WTC11 (cell line): Measurements from ENCODE around the gene ZSWIM6. TPM values are rescaled to one million over a fixed set of nuclear protein-coding genes. Genes with fewer than 3 reads are reported as not detected.

Source experiments
- ATAC-seq: fragments of 200-7000 bp; cut with Tn5 transposase; 2 replicates; pipeline ENCODE4 v1.10.0; 2021; ENCODE audit warnings: mild to moderate bottlenecking, moderate library complexity
- CTCF ChIA-PET: fragments of 300-600 bp; sonication (Branson Sonifier 250); formaldehyde crosslinking; loops from one replicate; lab custom pipeline; 2021; ENCODE audit warnings: antibody characterized with exemption; lab: Charles Lee
- POLR2A ChIA-PET: fragments of 350-600 bp; sonication (Branson Sonifier 250); formaldehyde crosslinking; loops from one replicate; lab custom pipeline; 2021; ENCODE audit warnings: antibody characterized with exemption; lab: Charles Lee
- DNase-seq: peaks from one replicate; pipeline ENCODE4 v3.0.0; 2021; ENCODE audit warnings: low spot score
- H3K27ac Mint-ChIP-seq: 2 replicates; pipeline ENCODE4 v1.8.0; 2021; ENCODE audit warnings: mixed read lengths
- H3K27me3 Mint-ChIP-seq: 2 replicates; pipeline ENCODE4 v1.8.0; 2021; ENCODE audit warnings: low read depth, mild to moderate bottlenecking, moderate library complexity, mixed read lengths
- H3K36me3 Mint-ChIP-seq: 2 replicates; pipeline ENCODE4 v1.8.0; 2021; ENCODE audit warnings: mixed read lengths
- H3K4me1 Mint-ChIP-seq: 2 replicates; pipeline ENCODE4 v1.8.0; 2022; ENCODE audit warnings: mixed read lengths
- H3K4me3 Mint-ChIP-seq: 2 replicates; pipeline ENCODE4 v1.8.0; 2021; ENCODE audit warnings: mild to moderate bottlenecking, moderate library complexity, mixed read lengths
- H3K9me3 Mint-ChIP-seq: 2 replicates; pipeline ENCODE4 v1.8.0; 2021; ENCODE audit warnings: mixed read lengths
- E2F4 ChIP-seq: sonication (generic); formaldehyde crosslinking; IDR thresholded peaks from 2 replicates; pipeline ENCODE4 v1.8.1; 2022; ENCODE audit warnings: low read depth, mild to moderate bottlenecking, moderate library complexity, missing genetic modification reagents, borderline replicate concordance
- EMX1 ChIP-seq: fragments of 250-450 bp; sonication (Bioruptor Pico); IDR thresholded peaks from 2 replicates; pipeline ENCODE4 v1.8.0; 2021; ENCODE audit warnings: mild to moderate bottlenecking
- GRHL2 ChIP-seq: fragments of 250-450 bp; sonication (Bioruptor Pico); IDR thresholded peaks from 2 replicates; pipeline ENCODE4 v1.8.0; 2022; ENCODE audit warnings: mild to moderate bottlenecking, moderate library complexity; ENCODE audit not compliant: insufficient replicate concordance, severe bottlenecking
- IRF2 ChIP-seq: sonication (generic); formaldehyde crosslinking; IDR thresholded peaks from 2 replicates; pipeline ENCODE4 v1.8.0; 2022; ENCODE audit warnings: low read depth, missing genetic modification reagents, borderline replicate concordance
- JAZF1 ChIP-seq: fragments of 250-450 bp; sonication (Bioruptor Pico); IDR thresholded peaks from 2 replicates; pipeline ENCODE4 v1.9.0; 2021; ENCODE audit warnings: moderate library complexity, mild to moderate bottlenecking, inconsistent platforms
- NFATC4 ChIP-seq: fragments of 250-450 bp; sonication (Bioruptor Pico); IDR thresholded peaks from 2 replicates; pipeline ENCODE4 v1.9.0; 2021; ENCODE audit warnings: mild to moderate bottlenecking
- NFYB ChIP-seq: sonication (generic); formaldehyde crosslinking; conservative IDR thresholded peaks from 2 replicates; pipeline ENCODE4 v1.8.0; 2022; ENCODE audit warnings: low read depth, missing genetic modification reagents
- PRRX2 ChIP-seq: fragments of 250-450 bp; sonication (Bioruptor Pico); IDR thresholded peaks from 2 replicates; pipeline ENCODE4 v1.8.0; 2021; ENCODE audit warnings: mild to moderate bottlenecking
- SMAD3 ChIP-seq: sonication (generic); formaldehyde crosslinking; IDR thresholded peaks from 2 replicates; pipeline ENCODE4 v1.8.0; 2022; ENCODE audit warnings: missing genetic modification reagents, mild to moderate bottlenecking, borderline replicate concordance
- SOX15 ChIP-seq: fragments of 250-450 bp; sonication (Bioruptor Pico); IDR thresholded peaks from 2 replicates; pipeline ENCODE4 v1.9.0; 2021; ENCODE audit warnings: mild to moderate bottlenecking
- TEAD1 ChIP-seq: sonication (generic); formaldehyde crosslinking; IDR thresholded peaks from 2 replicates; pipeline ENCODE4 v1.8.0; 2022; ENCODE audit warnings: mild to moderate bottlenecking, missing genetic modification reagents
- ZNF121 ChIP-seq: sonication (generic); formaldehyde crosslinking; IDR thresholded peaks from 2 replicates; pipeline ENCODE4 v1.8.0; 2023; ENCODE audit warnings: missing genetic modification reagents
- ZNF219 ChIP-seq: sonication (generic); formaldehyde crosslinking; IDR thresholded peaks from 2 replicates; pipeline ENCODE4 v1.8.0; 2023; ENCODE audit warnings: missing genetic modification reagents, mild to moderate bottlenecking, borderline replicate concordance
- ZNF232 ChIP-seq: sonication (generic); formaldehyde crosslinking; IDR thresholded peaks from 2 replicates; pipeline ENCODE4 v1.8.0; 2022; ENCODE audit warnings: mild to moderate bottlenecking, missing genetic modification reagents
- ZNF281 ChIP-seq: sonication (generic); formaldehyde crosslinking; IDR thresholded peaks from 2 replicates; pipeline ENCODE4 v1.8.0; 2023; ENCODE audit warnings: mild to moderate bottlenecking, missing genetic modification reagents
- ZNF416 ChIP-seq: fragments of 250-450 bp; sonication (Bioruptor Pico); IDR thresholded peaks from 2 replicates; pipeline ENCODE4 v1.9.0; 2021; ENCODE audit warnings: mild to moderate bottlenecking, inconsistent platforms
- ZNF423 ChIP-seq: fragments of 250-450 bp; sonication (Bioruptor Pico); IDR thresholded peaks from 2 replicates; pipeline ENCODE4 v2.1.2; 2022; ENCODE audit warnings: mild to moderate bottlenecking, moderate library complexity
- ZSCAN18 ChIP-seq: fragments of 250-450 bp; sonication (Bioruptor Pico); IDR thresholded peaks from 2 replicates; pipeline ENCODE4 v2.1.2; 2022; ENCODE audit warnings: mild to moderate bottlenecking, moderate library complexity
- total RNA-seq: library from RNA; stranded (reverse); gene quantifications from 3 replicates; pipeline ENCODE4 v1.2.3, GENCODE V29; 2021
- TF ChIP-seq, protein P1 (sequence below): sonication (generic); formaldehyde crosslinking; IDR thresholded peaks from 2 replicates; pipeline ENCODE4 v1.8.1; 2023; ENCODE audit warnings: mild to moderate bottlenecking, missing genetic modification reagents, borderline replicate concordance

Gene ZSWIM6
- total RNA-seq, 1 experiment from 2014 or later = 12.5 TPM

DNA sequence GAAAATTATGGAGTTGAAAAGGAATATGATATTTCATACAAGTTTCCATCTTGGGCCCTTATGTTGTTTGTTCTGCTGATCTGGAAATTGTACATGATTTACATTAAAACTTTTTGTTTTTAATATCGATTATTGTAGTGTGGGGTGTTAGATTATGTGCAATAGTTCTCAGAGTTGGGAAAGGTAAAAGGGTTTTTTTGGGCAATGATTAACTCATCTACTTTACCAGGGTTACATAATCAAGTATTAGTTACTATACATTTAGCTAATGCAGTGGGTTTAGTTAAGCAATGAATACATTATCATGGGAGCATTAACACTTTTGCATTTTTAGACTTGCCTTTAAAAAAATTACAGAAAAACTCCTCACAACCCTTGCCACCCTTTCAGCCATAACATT is 134.0 kb downstream of the ZSWIM6 start:
- Mint-ChIP-seq H3K4me3 (no peak overlapping the region), H3K27me3 (no peaks in the 10 kb centered on the region), H3K27ac (no peak overlapping the region), H3K9me3 (peaks cover 7% of the 10 kb centered on the region), H3K36me3 (peaks cover 4% of the 10 kb centered on the region), H3K4me1 (peaks cover 32% of the 10 kb centered on the region)
- no peak for ATAC-seq
- no peak for TF ChIP-seq ZNF232
- TF ChIP-seq ZNF281 = no peak
- no peak for TF ChIP-seq ZNF423 (CRISPR knock-in tag)
- TF ChIP-seq TEAD1 (CRISPR knock-in tag) = no peak
- TF ChIP-seq JAZF1 (CRISPR knock-in tag) = no peak
- TF ChIP-seq ZNF219 (CRISPR knock-in tag) = no peak
- no peak for TF ChIP-seq ZSCAN18
- no peak for TF ChIP-seq EMX1 (CRISPR knock-in tag)
- TF ChIP-seq SMAD3 (CRISPR knock-in tag) = no peak
- TF ChIP-seq, protein P1, sequence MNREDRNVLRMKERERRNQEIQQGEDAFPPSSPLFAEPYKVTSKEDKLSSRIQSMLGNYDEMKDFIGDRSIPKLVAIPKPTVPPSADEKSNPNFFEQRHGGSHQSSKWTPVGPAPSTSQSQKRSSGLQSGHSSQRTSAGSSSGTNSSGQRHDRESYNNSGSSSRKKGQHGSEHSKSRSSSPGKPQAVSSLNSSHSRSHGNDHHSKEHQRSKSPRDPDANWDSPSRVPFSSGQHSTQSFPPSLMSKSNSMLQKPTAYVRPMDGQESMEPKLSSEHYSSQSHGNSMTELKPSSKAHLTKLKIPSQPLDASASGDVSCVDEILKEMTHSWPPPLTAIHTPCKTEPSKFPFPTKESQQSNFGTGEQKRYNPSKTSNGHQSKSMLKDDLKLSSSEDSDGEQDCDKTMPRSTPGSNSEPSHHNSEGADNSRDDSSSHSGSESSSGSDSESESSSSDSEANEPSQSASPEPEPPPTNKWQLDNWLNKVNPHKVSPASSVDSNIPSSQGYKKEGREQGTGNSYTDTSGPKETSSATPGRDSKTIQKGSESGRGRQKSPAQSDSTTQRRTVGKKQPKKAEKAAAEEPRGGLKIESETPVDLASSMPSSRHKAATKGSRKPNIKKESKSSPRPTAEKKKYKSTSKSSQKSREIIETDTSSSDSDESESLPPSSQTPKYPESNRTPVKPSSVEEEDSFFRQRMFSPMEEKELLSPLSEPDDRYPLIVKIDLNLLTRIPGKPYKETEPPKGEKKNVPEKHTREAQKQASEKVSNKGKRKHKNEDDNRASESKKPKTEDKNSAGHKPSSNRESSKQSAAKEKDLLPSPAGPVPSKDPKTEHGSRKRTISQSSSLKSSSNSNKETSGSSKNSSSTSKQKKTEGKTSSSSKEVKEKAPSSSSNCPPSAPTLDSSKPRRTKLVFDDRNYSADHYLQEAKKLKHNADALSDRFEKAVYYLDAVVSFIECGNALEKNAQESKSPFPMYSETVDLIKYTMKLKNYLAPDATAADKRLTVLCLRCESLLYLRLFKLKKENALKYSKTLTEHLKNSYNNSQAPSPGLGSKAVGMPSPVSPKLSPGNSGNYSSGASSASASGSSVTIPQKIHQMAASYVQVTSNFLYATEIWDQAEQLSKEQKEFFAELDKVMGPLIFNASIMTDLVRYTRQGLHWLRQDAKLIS (CRISPR knock-in tag) = no peak
- TF ChIP-seq NFATC4 = no peak
- no peak for DNase-seq
- POLR2A ChIA-PET = no interaction called here
- CTCF ChIA-PET = no interaction called here

GRCh38 chr5:61467766-61468482 is 135.9 kb downstream of the ZSWIM6 start:
- Mint-ChIP-seq H3K4me3 (no peak overlapping the region), H3K27me3 (no peaks in the 10 kb centered on the region), H3K9me3 (peaks cover 19% of the 10 kb centered on the region), H3K4me1 (peaks cover 32% of the 10 kb centered on the region), H3K36me3 (peaks cover 16% of the 10 kb centered on the region), H3K27ac (peak overlapping the region; percentile 9; the same call in 1 of the 2 replicates)
- ATAC-seq (0 out of 2 replicates have a peak, but pooled peaks have one; percentile 30), DNase-seq (no peak)
- ChIA-PET POLR2A (no interaction called here), CTCF (no interaction called here)
- TF ChIP-seq SOX15 (CRISPR knock-in tag) (no peak), IRF2 (CRISPR knock-in tag) (no peak), E2F4 (CRISPR knock-in tag) (no peak), NFYB (no peak), GRHL2 (CRISPR knock-in tag) (no peak), ZNF121 (CRISPR knock-in tag) (no peak), ZNF281 (no peak), ZNF416 (CRISPR knock-in tag) (no peak), PRRX2 (CRISPR knock-in tag) (no peak)
